Measurements from ENCODE around the gene LRP2.

Gene LRP2

GRCh38 chr2:169175112-169175511 lies 187.2 kb downstream of the LRP2 start:
- Histone ChIP-seq H3K9ac (ENCODE audit: low read depth, low read length) (no peak overlapping the region), H3K4me1 (ENCODE audit: insufficient read depth, low read length) (no peaks in the 10 kb centered on the region), H3K9me3 (ENCODE audit: control insufficient read depth, insufficient read depth, low read length) (no peaks in the 10 kb centered on the region), H3K36me3 (ENCODE audit: insufficient read depth, low read length) (no peaks in the 10 kb centered on the region)

- Histone ChIP-seq H3K36me3 (ENCODE audit: insufficient read depth, low read length) (no peaks in the 10 kb centered on the region), H3K9ac (ENCODE audit: low read depth, low read length) (no peak overlapping the region), H3K4me1 (ENCODE audit: insufficient read depth, low read length) (no peaks in the 10 kb centered on the region), H3K9me3 (ENCODE audit: control insufficient read depth, insufficient read depth, low read length) (no peaks in the 10 kb centered on the region)
These were observed 188.5 kb downstream of the LRP2 start for GRCh38 chr2:169173876-169174275.

DNA sequence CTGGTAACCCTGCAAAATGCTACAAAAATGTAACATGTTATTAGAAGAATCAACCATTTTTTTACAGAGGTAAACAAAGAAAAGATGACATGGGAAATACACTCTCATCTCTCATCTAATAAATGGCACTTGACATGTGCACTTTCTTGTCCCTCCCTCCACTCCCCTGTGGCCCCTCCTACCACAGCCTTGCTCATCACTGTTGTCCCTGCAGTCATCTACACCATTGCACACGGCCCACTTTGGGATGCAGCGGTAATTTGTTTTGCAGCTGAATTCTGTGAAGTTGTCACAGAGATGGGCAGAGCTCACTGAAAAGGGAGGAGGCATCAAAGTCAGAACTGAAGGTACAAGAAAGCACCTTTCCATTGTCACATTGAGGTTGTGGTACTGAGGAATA lies 189.4 kb downstream of the LRP2 start:
- no peaks in the 10 kb centered on the region for H3K9me3 ChIP-seq (ENCODE audit: control insufficient read depth, insufficient read depth, low read length)
- H3K36me3 ChIP-seq (ENCODE audit: insufficient read depth, low read length): no peaks in the 10 kb centered on the region
- no peaks in the 10 kb centered on the region for H3K4me1 ChIP-seq (ENCODE audit: insufficient read depth, low read length)
- no peak overlapping the region for H3K9ac ChIP-seq (ENCODE audit: low read depth, low read length)

DNA sequence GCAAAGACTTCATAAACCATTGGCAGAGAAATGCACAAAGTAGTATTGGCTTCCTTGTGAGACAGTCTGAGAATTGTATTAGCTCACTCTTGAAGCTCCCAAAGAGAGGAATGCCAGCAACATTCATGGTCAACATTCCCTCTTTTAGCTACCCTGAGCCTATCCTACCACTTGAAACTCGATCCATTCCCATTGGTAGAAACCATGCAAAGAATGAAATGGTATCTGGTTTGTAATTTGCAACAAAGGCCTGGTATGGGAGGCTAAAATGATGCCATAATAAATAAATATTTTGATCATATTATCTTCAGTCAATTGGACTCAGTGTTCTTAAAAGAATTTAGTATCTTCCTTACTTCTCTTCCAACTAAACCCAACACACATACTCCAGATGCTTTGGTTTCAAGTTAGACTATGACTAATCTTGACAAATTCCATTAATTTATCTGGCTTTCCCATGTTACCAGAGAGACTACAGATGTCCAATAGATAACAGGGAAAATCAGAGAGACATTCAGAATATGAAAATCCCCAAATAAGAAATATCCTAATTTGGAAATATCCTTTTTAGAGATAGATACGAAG lies 190.1 kb downstream of the LRP2 start:
- no peaks in the 10 kb centered on the region for H3K4me1 ChIP-seq (ENCODE audit: insufficient read depth, low read length)
- no peaks in the 10 kb centered on the region for H3K36me3 ChIP-seq (ENCODE audit: insufficient read depth, low read length)
- no peak overlapping the region for H3K9ac ChIP-seq (ENCODE audit: low read depth, low read length)
- H3K9me3 ChIP-seq (ENCODE audit: control insufficient read depth, insufficient read depth, low read length): no peaks in the 10 kb centered on the region

- Histone ChIP-seq H3K9ac (ENCODE audit: low read depth, low read length) (no peak overlapping the region), H3K9me3 (ENCODE audit: control insufficient read depth, insufficient read depth, low read length) (no peaks in the 10 kb centered on the region), H3K4me1 (ENCODE audit: insufficient read depth, low read length) (no peaks in the 10 kb centered on the region), H3K36me3 (ENCODE audit: insufficient read depth, low read length) (no peaks in the 10 kb centered on the region)
These were observed 196.5 kb downstream of the LRP2 start for GRCh38 chr2:169165791-169166190.

- H3K9ac ChIP-seq (ENCODE audit: low read depth, low read length): no peak overlapping the region
- H3K9me3 ChIP-seq (ENCODE audit: control insufficient read depth, insufficient read depth, low read length): no peaks in the 10 kb centered on the region
- no peaks in the 10 kb centered on the region for H3K4me1 ChIP-seq (ENCODE audit: insufficient read depth, low read length)
- H3K36me3 ChIP-seq (ENCODE audit: insufficient read depth, low read length): no peaks in the 10 kb centered on the region
These were observed 198.0 kb downstream of the LRP2 start for GRCh38 chr2:169164311-169164710.

DNA sequence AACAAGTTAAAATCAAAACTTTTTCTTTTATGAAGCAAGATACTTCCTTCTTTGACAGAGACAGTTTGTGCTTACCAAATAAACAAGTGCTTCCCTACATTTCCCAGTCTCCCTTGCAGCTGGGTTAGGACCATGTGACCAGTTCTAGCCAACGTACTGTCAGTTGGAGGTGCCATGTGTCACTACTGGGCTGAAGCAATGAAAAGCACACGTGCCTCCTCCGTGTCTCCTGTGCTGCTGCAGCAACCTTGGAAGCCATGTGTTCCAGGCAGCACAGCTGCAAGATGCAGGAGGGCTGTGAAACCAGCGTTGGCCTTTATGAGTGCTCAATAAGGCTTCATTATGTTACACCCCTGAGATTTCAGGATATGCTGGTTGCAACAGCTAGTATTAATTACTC lies 199.7 kb downstream of the LRP2 start:
- no peaks in the 10 kb centered on the region for H3K36me3 ChIP-seq (ENCODE audit: insufficient read depth, low read length)
- H3K9ac ChIP-seq (ENCODE audit: low read depth, low read length): no peak overlapping the region
- no peaks in the 10 kb centered on the region for H3K9me3 ChIP-seq (ENCODE audit: control insufficient read depth, insufficient read depth, low read length)
- H3K4me1 ChIP-seq (ENCODE audit: insufficient read depth, low read length): no peaks in the 10 kb centered on the region

DNA sequence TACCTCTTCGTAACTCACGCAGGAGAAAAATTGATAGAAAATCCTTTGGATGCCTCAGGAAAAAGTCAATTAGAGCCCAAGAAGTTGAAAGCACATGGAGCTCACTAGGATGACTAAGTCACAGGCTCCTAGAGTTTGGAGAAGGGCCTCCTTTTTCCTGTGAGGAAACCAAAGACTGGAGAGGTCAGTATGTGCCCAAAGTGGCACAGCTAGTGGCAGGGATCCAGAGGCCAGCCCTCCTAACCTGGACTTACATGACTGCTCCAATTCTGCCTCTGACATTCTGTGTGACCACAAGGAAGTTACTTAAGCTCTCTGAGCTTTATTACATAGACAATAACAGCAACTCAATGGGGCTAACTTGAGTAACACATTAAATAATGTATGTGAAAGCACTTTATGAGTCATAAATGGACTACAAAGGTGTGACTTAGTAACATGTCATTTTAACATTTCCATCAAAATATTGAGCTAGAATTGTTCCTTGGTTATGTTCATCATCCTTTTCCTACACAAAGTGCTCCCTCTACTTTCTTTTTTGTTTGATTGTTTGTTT lies 201.3 kb downstream of the LRP2 start:
- H3K9me3 ChIP-seq (ENCODE audit: control insufficient read depth, insufficient read depth, low read length): no peaks in the 10 kb centered on the region
- H3K9ac ChIP-seq (ENCODE audit: low read depth, low read length): no peak overlapping the region
- no peaks in the 10 kb centered on the region for H3K4me1 ChIP-seq (ENCODE audit: insufficient read depth, low read length)
- no peaks in the 10 kb centered on the region for H3K36me3 ChIP-seq (ENCODE audit: insufficient read depth, low read length)

- Histone ChIP-seq H3K9ac (ENCODE audit: low read depth, low read length) (no peak overlapping the region), H3K36me3 (ENCODE audit: insufficient read depth, low read length) (no peaks in the 10 kb centered on the region), H3K4me1 (ENCODE audit: insufficient read depth, low read length) (no peaks in the 10 kb centered on the region), H3K9me3 (ENCODE audit: control insufficient read depth, insufficient read depth, low read length) (no peaks in the 10 kb centered on the region)
These were observed 202.6 kb downstream of the LRP2 start for GRCh38 chr2:169159686-169160085.

DNA sequence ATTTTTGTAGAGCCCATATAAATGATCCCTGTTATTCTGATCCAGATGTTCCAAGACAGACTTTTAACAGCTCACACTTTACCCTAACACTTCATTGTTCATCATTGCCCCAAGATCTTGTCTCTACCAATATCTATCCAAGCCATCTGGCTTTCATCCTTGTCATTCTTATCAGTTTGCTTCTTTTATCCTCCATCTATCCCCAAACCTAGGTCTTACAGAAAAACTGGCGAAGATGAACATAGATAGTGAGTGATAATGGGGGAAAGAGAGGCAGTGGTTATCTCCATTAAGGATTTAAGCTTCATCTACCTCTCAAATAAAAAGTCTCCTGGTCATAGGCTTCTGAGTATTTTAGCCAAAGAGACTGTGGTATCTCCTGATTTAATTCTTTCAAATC lies 203.5 kb downstream of the LRP2 start:
- Histone ChIP-seq H3K4me1 (ENCODE audit: insufficient read depth, low read length) (no peaks in the 10 kb centered on the region), H3K36me3 (ENCODE audit: insufficient read depth, low read length) (no peaks in the 10 kb centered on the region), H3K9ac (ENCODE audit: low read depth, low read length) (no peak overlapping the region), H3K9me3 (ENCODE audit: control insufficient read depth, insufficient read depth, low read length) (no peaks in the 10 kb centered on the region)

DNA sequence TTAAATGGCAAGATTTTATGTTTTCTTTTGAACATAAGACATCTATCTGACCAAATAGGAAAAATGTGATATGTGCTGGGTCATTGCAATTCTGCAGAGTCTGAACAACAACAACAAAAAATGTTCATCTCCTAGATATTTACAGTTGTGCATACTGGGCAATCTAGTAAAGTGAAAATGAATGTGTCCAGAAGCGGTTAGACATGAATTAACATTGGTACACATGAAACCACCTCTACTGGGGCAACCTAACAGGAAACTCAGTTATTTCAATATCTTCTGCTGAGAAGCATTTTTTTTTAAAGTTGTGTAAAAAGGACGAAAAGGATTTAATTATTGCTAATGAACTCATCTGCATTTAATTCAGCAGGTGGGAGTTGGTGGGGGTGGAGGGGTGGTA lies 216.1 kb downstream of the LRP2 start:
- no peaks in the 10 kb centered on the region for H3K9me3 ChIP-seq (ENCODE audit: control insufficient read depth, insufficient read depth, low read length)
- no peaks in the 10 kb centered on the region for H3K4me1 ChIP-seq (ENCODE audit: insufficient read depth, low read length)
- no peak overlapping the region for H3K9ac ChIP-seq (ENCODE audit: low read depth, low read length)
- no peaks in the 10 kb centered on the region for H3K36me3 ChIP-seq (ENCODE audit: insufficient read depth, low read length)

DNA sequence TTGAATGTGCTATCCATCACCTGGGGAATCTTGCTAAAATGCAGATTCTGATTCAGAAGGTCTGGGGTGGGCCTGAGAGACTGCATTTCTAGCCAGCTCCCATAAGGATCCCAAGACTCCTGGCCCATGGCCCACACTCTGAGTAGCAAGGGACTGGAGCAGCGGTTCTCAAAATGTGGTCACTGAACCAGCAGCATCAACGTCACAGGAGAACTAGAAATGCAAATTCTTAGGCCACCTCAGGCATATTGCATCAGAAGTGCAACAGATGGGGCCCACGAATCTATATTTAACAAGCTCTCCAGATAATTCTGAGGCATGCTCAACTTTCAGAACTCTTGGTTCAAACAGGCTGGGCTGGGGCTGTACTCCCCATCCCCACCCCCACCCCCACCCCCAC lies 218.3 kb downstream of the LRP2 start:
- Histone ChIP-seq H3K9me3 (ENCODE audit: control insufficient read depth, insufficient read depth, low read length) (no peaks in the 10 kb centered on the region), H3K9ac (ENCODE audit: low read depth, low read length) (no peak overlapping the region), H3K36me3 (ENCODE audit: insufficient read depth, low read length) (no peaks in the 10 kb centered on the region), H3K4me1 (ENCODE audit: insufficient read depth, low read length) (peaks cover 11% of the 10 kb centered on the region; the same call in 1 of the 2 replicates)

- Histone ChIP-seq H3K4me1 (ENCODE audit: insufficient read depth, low read length) (peaks cover 11% of the 10 kb centered on the region; the same call in 1 of the 2 replicates), H3K36me3 (ENCODE audit: insufficient read depth, low read length) (no peaks in the 10 kb centered on the region), H3K9ac (ENCODE audit: low read depth, low read length) (no peak overlapping the region), H3K9me3 (ENCODE audit: control insufficient read depth, insufficient read depth, low read length) (no peaks in the 10 kb centered on the region)
These were observed 220.5 kb downstream of the LRP2 start for GRCh38 chr2:169141713-169142352.

DNA sequence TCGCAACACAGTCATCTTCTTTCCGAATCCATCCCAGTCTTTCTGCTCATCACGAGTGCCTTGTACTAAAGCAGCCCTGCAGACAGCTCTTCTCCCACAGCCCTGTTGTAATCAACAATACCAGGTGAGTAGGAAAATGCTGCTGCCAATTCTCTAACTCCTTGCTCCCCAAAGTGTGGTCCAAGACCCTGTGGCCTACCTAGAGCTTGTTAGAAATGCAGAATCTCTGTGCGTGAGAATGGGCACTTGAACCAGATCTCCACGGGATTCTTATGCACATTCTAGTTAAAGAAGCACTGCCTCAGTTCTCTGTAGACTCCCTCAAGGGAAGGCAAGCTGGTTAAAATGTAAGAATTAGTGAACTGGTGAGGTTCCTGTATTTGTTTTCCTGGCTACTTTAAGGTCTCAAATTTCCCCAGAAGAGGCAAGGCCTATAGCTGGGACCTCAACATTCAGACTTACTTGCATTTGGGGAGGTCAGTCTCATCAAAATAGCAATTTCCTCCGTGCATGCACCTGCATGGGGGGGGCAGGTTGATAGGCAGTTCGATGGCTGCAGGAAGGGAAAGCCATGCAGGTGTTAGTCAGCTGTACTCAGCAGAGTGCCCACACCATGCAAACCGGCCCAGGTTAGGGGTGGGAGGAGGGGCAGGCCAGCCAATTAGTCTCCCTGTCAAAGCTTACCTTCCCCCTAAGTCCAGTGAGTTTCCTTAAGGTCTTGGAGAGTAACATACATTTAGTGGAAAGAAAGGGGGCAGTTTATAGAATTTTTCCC lies 222.2 kb downstream of the LRP2 start:
- peaks cover 11% of the 10 kb centered on the region; the same call in 1 of the 2 replicates for H3K4me1 ChIP-seq (ENCODE audit: insufficient read depth, low read length)
- no peak overlapping the region for H3K9ac ChIP-seq (ENCODE audit: low read depth, low read length)
- no peaks in the 10 kb centered on the region for H3K9me3 ChIP-seq (ENCODE audit: control insufficient read depth, insufficient read depth, low read length)
- no peaks in the 10 kb centered on the region for H3K36me3 ChIP-seq (ENCODE audit: insufficient read depth, low read length)

GRCh38 chr2:169139145-169139544 lies 223.2 kb downstream of the LRP2 start:
- no peaks in the 10 kb centered on the region for H3K9me3 ChIP-seq (ENCODE audit: control insufficient read depth, insufficient read depth, low read length)
- peaks cover 11% of the 10 kb centered on the region; the same call in 1 of the 2 replicates for H3K4me1 ChIP-seq (ENCODE audit: insufficient read depth, low read length)
- no peak overlapping the region for H3K9ac ChIP-seq (ENCODE audit: low read depth, low read length)
- H3K36me3 ChIP-seq (ENCODE audit: insufficient read depth, low read length): no peaks in the 10 kb centered on the region

Data from ES-I3 (cell line).